ENCODE results near the gene CAMTA1.
A peak's percentile ranks its signal among the peaks of the same experiment; 100 is the strongest.

CAMTA1 gene

DNA sequence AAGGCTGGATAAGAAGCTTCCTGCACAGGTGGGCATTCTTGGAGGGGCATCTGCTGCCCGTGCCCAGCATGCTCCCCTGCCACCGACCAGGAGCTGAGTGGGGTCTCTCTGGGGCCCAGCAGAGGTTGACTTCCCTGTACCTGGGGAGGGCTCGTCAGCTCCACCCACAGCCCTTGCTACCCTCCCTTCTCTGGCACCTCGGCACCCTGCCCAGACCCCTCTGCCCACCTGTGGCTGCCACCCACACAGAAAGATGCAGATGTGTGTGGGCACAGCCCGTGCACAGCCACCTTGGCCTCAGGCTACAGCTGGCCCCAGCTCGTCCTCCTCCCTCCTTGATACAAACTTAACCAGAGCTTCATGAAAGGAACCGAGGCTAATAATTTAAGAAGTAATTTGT, 744.7 kb downstream of the CAMTA1 start:
- Histone ChIP-seq H3K36me3 (ENCODE audit: control insufficient read depth, low read depth, low read length) (no peaks in the 10 kb centered on the region), H3K9ac (ENCODE audit: low read length) (no peak overlapping the region), H3K4me3 (ENCODE audit: low read length) (no peak overlapping the region), H3K4me1 (ENCODE audit: control insufficient read depth, low read depth, low read length) (peaks cover 11% of the 10 kb centered on the region), H3K27me3 (ENCODE audit: control insufficient read depth, insufficient read depth, low read length) (no peaks in the 10 kb centered on the region), H3K27ac (ENCODE audit: low read length) (no peak overlapping the region), H3K9me3 (ENCODE audit: control insufficient read depth, low read depth, low read length) (no peaks in the 10 kb centered on the region)

DNA sequence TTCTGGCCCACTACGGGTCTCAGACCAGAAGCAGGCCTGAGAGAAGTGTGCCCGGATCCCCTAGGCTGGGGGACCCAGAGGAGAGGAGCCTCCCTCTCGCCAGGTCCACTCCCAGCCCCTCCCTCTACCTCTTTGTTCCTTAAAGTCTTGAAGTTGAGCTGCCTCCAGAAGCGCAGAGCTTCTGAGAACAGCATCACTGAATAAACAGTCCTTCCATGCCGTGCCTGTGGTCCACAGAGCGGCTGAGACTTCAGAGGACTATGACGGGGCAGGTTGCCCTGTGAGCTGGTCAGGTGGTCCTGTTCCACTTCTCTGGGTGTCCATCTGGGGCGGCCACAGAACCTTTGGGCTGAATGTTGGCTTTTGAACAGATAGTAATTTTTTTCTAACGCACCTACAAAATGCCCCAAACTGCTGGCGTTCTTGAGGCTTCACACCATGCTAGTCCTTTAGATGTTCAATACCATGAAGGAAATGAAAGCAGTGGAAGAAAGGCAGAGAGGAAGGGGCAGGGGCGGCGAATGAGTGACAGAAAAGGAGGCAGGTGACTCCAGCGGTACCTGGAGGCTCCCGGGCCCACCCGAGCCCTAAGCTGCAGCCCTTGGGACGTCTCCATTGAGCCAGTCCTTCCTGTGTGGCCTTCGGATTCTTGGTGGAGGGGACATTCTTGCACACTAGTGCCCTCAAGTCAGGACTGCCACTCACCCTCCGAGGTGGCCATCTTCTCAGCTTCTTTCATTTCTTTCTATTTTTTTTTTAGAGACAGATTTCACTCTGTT, 746.5 kb downstream of the CAMTA1 start:
- H3K27ac ChIP-seq (ENCODE audit: low read length) = no peak overlapping the region
- peaks cover 27% of the 10 kb centered on the region for H3K4me1 ChIP-seq (ENCODE audit: control insufficient read depth, low read depth, low read length)
- H3K9me3 ChIP-seq (ENCODE audit: control insufficient read depth, low read depth, low read length) = no peaks in the 10 kb centered on the region
- H3K36me3 ChIP-seq (ENCODE audit: control insufficient read depth, low read depth, low read length) = no peaks in the 10 kb centered on the region
- peaks cover 3% of the 10 kb centered on the region for H3K27me3 ChIP-seq (ENCODE audit: control insufficient read depth, insufficient read depth, low read length)
- H3K9ac ChIP-seq (ENCODE audit: low read length) = no peak overlapping the region
- H3K4me3 ChIP-seq (ENCODE audit: low read length) = no peak overlapping the region

DNA sequence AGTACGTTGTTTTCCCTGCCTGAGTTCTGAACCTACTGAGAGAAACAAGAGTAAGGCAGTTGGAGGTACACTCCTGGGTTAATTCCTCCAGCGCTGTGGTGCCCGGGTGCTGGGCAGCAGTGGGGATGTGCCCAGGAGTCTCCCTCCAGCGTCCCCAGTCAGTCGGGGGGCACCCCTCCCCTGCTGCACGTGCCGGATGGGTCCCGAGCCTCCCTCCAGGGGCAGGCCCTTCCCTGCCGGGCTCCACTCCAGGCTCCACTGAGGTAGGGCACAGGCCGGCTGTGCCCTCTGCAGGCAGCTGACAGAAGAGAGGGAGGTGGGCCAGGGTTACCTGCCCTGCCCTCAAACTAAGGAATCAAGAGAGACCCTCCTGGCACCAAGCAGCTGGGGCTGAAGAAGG, 747.8 kb downstream of the CAMTA1 start:
- Histone ChIP-seq H3K27ac (ENCODE audit: low read length) (no peak overlapping the region), H3K9me3 (ENCODE audit: control insufficient read depth, low read depth, low read length) (no peaks in the 10 kb centered on the region), H3K27me3 (ENCODE audit: control insufficient read depth, insufficient read depth, low read length) (peaks cover 16% of the 10 kb centered on the region), H3K9ac (ENCODE audit: low read length) (no peak overlapping the region), H3K36me3 (ENCODE audit: control insufficient read depth, low read depth, low read length) (no peaks in the 10 kb centered on the region), H3K4me1 (ENCODE audit: control insufficient read depth, low read depth, low read length) (peaks cover 39% of the 10 kb centered on the region), H3K4me3 (ENCODE audit: low read length) (no peak overlapping the region)

DNA sequence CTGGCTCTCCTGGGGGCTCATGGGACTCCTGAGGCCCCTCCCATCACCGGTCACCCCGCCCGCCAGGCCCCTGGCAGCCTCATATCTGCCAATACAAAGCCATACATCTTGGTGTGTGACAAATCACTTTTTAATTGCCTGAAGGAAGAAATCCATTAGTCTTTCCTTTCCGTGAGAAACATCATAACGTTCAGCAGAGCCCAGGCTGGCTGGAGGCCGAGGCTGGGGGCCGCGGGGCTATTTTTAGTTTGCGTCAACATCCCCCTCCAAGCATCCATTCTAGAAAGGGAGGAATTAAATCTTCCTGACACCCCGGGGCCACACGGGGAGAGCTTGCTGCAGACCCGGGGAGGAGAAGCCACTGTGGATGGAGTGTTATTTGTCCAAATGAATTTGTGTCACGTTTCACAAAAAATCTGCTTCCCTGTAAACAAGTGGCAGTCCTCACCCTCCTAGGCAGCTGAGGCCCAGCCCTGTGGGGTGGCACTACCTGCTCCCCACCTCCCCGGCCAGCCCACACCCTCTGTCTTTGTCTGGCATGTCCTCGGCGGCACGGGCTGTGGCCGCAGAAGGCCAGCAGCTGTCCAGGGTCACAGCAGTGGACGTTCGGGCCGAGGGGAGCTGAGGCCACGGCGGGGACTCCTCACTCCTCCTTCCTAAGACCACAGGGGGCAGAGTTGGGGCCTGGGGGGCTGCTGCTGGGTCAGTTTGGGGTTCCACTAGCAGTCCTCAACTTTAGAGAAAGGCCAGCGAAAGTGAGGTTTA, 749.0 kb downstream of the CAMTA1 start:
- Histone ChIP-seq H3K9me3 (ENCODE audit: control insufficient read depth, low read depth, low read length) (no peaks in the 10 kb centered on the region), H3K4me1 (ENCODE audit: control insufficient read depth, low read depth, low read length) (peaks cover 42% of the 10 kb centered on the region), H3K36me3 (ENCODE audit: control insufficient read depth, low read depth, low read length) (no peaks in the 10 kb centered on the region), H3K27me3 (ENCODE audit: control insufficient read depth, insufficient read depth, low read length) (peaks cover 16% of the 10 kb centered on the region), H3K9ac (ENCODE audit: low read length) (no peak overlapping the region), H3K4me3 (ENCODE audit: low read length) (no peak overlapping the region), H3K27ac (ENCODE audit: low read length) (no peak overlapping the region)

DNA sequence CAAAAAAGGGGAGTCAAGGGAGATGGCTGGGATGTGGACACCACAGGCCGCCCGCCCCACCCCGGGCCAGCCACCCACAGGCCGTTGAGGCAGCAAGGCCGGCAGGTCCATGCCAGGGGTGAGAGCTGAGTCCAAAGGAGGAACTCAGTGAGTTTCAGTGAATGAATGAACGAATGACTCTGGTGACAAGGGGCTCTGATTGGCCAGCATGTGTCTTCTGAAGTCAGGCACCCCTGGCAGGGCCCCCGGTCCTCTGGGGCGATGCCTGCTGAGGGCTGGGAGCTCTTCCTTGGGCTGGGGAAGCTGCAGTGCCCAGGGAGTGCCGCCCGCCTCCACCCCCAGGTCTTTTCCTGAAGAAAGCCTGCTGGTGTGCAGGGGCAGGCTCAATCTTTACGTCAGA, 749.8 kb downstream of the CAMTA1 start:
- H3K27me3 ChIP-seq (ENCODE audit: control insufficient read depth, insufficient read depth, low read length) = peaks cover 16% of the 10 kb centered on the region
- H3K9ac ChIP-seq (ENCODE audit: low read length) = no peak overlapping the region
- no peak overlapping the region for H3K4me3 ChIP-seq (ENCODE audit: low read length)
- H3K27ac ChIP-seq (ENCODE audit: low read length) = no peak overlapping the region
- H3K36me3 ChIP-seq (ENCODE audit: control insufficient read depth, low read depth, low read length) = no peaks in the 10 kb centered on the region
- no peaks in the 10 kb centered on the region for H3K9me3 ChIP-seq (ENCODE audit: control insufficient read depth, low read depth, low read length)
- H3K4me1 ChIP-seq (ENCODE audit: control insufficient read depth, low read depth, low read length) = peaks cover 42% of the 10 kb centered on the region

DNA sequence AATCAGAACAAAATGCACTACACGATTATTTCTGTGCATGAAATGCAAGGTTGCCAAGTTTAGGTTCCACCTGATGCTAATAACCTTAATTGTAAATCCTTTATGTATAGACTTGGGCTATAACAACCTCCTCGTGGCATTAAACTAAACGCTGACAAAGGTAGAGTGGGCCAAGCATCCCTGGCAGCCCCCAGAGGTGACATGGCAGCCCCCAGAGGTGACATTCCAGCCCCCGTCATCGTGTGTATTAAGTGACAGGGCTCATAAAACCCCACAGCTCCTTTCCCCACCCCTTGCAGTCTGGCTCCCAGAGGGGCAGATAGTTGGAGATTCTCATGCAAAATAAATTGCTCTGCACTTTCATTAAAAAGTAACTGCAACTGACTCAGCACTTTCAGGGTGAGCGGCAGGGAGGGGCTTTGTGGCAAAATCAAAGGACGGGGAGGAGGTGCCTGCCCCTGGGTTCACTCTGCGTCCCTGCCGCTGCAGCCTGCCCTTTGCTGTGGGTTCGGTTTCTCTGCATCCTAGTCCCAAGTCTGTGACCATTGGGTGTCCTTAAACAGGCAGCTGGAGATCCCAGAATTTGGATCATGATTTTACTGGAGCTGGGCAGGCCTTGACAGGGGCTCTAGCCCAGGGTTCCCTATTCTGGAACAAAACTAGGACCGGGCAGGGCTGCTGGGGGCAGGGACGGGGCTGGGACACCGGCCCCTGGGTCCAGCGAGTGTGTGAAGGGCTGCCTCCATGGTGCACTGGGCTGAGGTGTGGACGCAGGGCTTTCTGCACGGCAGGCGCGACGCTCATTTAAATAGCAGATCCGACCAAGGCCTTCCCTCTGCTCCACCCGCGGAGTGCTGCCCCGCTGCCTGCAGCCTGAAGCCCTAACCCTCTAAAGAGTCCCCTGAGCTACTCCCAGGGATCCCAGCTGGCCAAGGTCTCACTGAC, 751.0 kb downstream of the CAMTA1 start:
- peaks cover 16% of the 10 kb centered on the region for H3K27me3 ChIP-seq (ENCODE audit: control insufficient read depth, insufficient read depth, low read length)
- no peaks in the 10 kb centered on the region for H3K36me3 ChIP-seq (ENCODE audit: control insufficient read depth, low read depth, low read length)
- H3K4me3 ChIP-seq (ENCODE audit: low read length) = peak overlapping the region; percentile 35
- no peak overlapping the region for H3K27ac ChIP-seq (ENCODE audit: low read length)
- H3K9me3 ChIP-seq (ENCODE audit: control insufficient read depth, low read depth, low read length) = no peaks in the 10 kb centered on the region
- peak overlapping the region; percentile 30 for H3K9ac ChIP-seq (ENCODE audit: low read length)
- peaks cover 39% of the 10 kb centered on the region for H3K4me1 ChIP-seq (ENCODE audit: control insufficient read depth, low read depth, low read length)

DNA sequence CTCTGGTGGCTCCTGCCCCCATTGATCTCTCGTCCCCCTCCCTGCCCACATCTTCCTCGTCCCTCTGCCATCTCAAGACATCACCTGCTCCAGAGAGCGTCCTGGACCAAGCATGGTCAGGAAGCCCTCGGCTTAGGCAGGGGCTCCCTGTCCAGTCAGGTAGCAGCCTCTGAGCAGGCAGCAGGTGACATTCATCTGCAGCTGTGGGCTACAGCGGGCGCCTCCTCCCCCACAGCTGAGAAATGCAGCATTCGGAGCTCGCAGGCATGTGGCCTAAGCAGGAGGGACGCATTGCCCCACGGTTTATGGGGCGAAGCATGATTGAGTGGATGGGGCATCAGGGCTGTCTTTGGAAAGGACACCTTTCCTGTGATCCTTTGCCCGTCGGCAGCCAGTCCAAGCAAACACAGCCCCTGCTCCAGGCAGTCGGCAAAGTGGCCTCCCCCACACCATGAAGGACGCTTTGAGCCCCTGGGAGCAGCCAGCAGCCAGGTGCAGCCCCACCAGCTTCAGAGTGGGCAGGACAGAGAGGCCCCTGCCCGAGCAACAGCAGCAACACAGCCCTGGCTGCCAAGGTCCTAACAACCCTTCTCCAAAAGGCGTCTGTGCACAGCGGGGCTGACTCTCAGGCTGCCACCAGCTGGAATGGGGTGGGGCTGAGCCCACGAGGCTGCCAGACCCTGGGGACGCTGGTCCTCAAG, 751.8 kb downstream of the CAMTA1 start:
- Histone ChIP-seq H3K27ac (ENCODE audit: low read length) (no peak overlapping the region), H3K4me1 (ENCODE audit: control insufficient read depth, low read depth, low read length) (peaks cover 39% of the 10 kb centered on the region), H3K4me3 (ENCODE audit: low read length) (no peak overlapping the region), H3K9ac (ENCODE audit: low read length) (no peak overlapping the region), H3K27me3 (ENCODE audit: control insufficient read depth, insufficient read depth, low read length) (peaks cover 16% of the 10 kb centered on the region), H3K36me3 (ENCODE audit: control insufficient read depth, low read depth, low read length) (no peaks in the 10 kb centered on the region), H3K9me3 (ENCODE audit: control insufficient read depth, low read depth, low read length) (no peaks in the 10 kb centered on the region)

DNA sequence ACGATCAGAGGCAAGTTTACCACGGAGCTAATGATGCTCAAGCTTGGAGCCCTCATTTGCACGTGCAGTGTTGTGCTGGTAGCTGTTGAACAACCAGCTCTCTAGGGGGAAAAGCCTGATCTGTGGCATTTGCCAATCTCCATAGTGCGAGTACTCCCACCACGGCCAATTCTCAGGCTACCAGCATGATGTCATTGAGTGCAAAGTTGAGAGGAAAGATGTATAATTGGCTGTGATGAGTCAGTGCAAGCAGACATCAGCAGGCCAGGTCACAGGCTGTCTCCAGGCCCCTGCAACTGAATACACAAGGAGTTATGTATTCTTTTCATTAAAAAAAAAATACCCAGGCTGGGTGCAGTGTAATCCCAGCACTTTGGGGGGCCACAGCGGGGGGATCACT, 752.8 kb downstream of the CAMTA1 start:
- H3K27ac ChIP-seq (ENCODE audit: low read length) = no peak overlapping the region
- no peak overlapping the region for H3K4me3 ChIP-seq (ENCODE audit: low read length)
- H3K9ac ChIP-seq (ENCODE audit: low read length) = no peak overlapping the region
- H3K27me3 ChIP-seq (ENCODE audit: control insufficient read depth, insufficient read depth, low read length) = peaks cover 16% of the 10 kb centered on the region
- H3K36me3 ChIP-seq (ENCODE audit: control insufficient read depth, low read depth, low read length) = no peaks in the 10 kb centered on the region
- peaks cover 39% of the 10 kb centered on the region for H3K4me1 ChIP-seq (ENCODE audit: control insufficient read depth, low read depth, low read length)
- H3K9me3 ChIP-seq (ENCODE audit: control insufficient read depth, low read depth, low read length) = no peaks in the 10 kb centered on the region

DNA sequence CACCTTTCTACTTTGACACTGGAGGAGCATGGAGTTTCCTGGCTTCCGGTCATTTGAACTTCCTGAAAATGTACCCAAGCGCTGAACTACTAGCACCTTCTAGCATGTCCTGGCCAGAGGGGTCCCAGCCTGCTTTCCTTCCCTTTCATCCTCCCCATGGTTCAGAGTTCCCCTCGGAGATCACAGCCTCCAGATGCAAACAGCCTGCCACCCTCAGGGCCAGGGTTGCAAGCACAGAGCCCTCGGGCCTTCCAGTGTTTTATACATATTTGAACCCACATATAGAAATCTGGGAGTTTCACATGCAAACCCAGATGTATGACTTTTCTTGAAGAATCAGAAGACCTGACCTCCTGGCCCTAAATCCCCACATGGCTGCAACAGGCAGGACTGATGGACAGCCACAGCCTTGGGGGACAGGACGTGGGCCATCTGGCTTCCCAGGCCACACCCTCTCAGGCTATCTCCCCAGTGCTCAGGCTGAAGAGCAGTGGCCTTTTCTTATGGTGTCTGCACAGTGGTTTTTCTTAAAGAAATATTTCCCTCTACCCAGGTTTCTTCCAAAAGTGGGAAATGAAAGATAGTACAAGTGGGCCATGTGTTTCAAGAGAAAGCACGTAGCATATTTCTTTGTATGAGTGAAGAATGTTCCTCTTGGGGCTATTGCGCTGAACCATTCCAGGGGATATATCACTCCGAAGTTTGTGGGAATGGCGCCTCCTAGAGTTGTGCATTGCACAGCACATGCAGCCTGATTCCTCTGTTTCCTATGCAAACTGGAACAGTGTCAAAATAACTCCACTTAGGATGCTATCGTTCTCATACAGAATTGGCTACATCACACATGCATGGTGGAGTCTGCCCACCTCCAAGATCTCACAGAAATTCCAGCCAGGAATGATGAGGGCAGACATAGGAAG, 753.9 kb downstream of the CAMTA1 start:
- Histone ChIP-seq H3K9me3 (ENCODE audit: control insufficient read depth, low read depth, low read length) (no peaks in the 10 kb centered on the region), H3K9ac (ENCODE audit: low read length) (no peak overlapping the region), H3K4me3 (ENCODE audit: low read length) (no peak overlapping the region), H3K36me3 (ENCODE audit: control insufficient read depth, low read depth, low read length) (no peaks in the 10 kb centered on the region), H3K27me3 (ENCODE audit: control insufficient read depth, insufficient read depth, low read length) (peaks cover 16% of the 10 kb centered on the region), H3K27ac (ENCODE audit: low read length) (no peak overlapping the region), H3K4me1 (ENCODE audit: control insufficient read depth, low read depth, low read length) (peaks cover 37% of the 10 kb centered on the region)

DNA sequence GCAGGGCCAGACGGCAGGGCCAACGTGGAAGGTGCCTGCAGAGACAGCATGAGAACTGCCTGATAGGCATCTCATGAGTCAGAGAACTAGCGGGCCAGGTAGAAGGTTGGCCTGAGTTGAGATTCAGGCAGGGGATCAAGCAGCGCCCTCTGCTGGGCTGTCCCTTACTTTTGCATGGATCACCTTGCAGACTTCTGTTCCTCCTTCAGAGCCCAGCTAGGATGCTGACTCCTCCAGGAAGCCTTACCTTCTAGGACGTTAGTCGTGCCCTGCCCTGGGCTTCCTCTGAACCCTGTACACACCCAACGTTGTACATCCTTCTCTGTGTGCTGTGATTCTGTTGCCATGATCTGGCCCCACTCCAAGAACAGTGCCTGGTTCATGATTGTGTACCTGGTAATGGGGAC, 754.5 kb downstream of the CAMTA1 start:
- no peak overlapping the region for H3K4me3 ChIP-seq (ENCODE audit: low read length)
- peaks cover 32% of the 10 kb centered on the region for H3K4me1 ChIP-seq (ENCODE audit: control insufficient read depth, low read depth, low read length)
- no peaks in the 10 kb centered on the region for H3K36me3 ChIP-seq (ENCODE audit: control insufficient read depth, low read depth, low read length)
- no peaks in the 10 kb centered on the region for H3K9me3 ChIP-seq (ENCODE audit: control insufficient read depth, low read depth, low read length)
- peaks cover 16% of the 10 kb centered on the region for H3K27me3 ChIP-seq (ENCODE audit: control insufficient read depth, insufficient read depth, low read length)
- no peak overlapping the region for H3K9ac ChIP-seq (ENCODE audit: low read length)
- no peak overlapping the region for H3K27ac ChIP-seq (ENCODE audit: low read length)
